GM23248 (cell line): ENCODE data around the gene THBS3. TPM values are rescaled to one million over a fixed set of nuclear protein-coding genes. Genes with fewer than 3 reads are reported as not detected.
A peak's percentile ranks its signal among the peaks of the same experiment; 100 is the strongest.

Experiments
- DNase-seq: peaks from one replicate; pipeline ENCODE4 v3.0.0-alpha.2; 2015
- H2AFZ ChIP-seq: fragments of 200-600 bp; sonication (generic); 2 replicates; pipeline ENCODE4 v1.6.1; 2016; ENCODE audit warnings: antibody characterized with exemption
- H3F3A ChIP-seq: fragments of 200-600 bp; sonication (generic); 2 replicates; pipeline ENCODE4 v1.6.1; 2016; ENCODE audit warnings: mild to moderate bottlenecking, antibody characterized with exemption, mixed run types; ENCODE audit not compliant: insufficient read depth
- H3K27ac ChIP-seq: fragments of 200-600 bp; sonication (generic); 2 replicates; pipeline ENCODE4 v1.5.1; 2016; ENCODE audit warnings: mild to moderate bottlenecking
- H3K27me3 ChIP-seq: fragments of 200-600 bp; sonication (generic); replicated peaks from 2 replicates; pipeline ENCODE4 v1.6.1; 2016; ENCODE audit warnings: mild to moderate bottlenecking; ENCODE audit not compliant: insufficient read depth
- H3K36me3 ChIP-seq: fragments of 200-600 bp; sonication (generic); 2 replicates; pipeline ENCODE4 v1.6.1; 2016; ENCODE audit warnings: low read depth, mild to moderate bottlenecking
- H3K4me1 ChIP-seq: fragments of 200-600 bp; sonication (generic); 2 replicates; pipeline ENCODE4 v1.6.1; 2016; ENCODE audit warnings: mild to moderate bottlenecking; ENCODE audit not compliant: insufficient read depth
- H3K4me2 ChIP-seq: fragments of 200-600 bp; sonication (generic); one replicate; pipeline ENCODE4 v1.6.1; 2016; ENCODE audit warnings: mild to moderate bottlenecking; ENCODE audit not compliant: unreplicated experiment
- H3K4me3 ChIP-seq: fragments of 200-600 bp; sonication (generic); 2 replicates; pipeline ENCODE4 v1.5.1; 2016; ENCODE audit warnings: mild to moderate bottlenecking
- H3K79me2 ChIP-seq: fragments of 200-600 bp; sonication (generic); 2 replicates; pipeline ENCODE4 v1.6.1; 2016; ENCODE audit warnings: mild to moderate bottlenecking; ENCODE audit not compliant: insufficient read depth
- H3K9ac ChIP-seq: fragments of 200-600 bp; sonication (generic); 2 replicates; pipeline ENCODE4 v1.6.1; 2016; ENCODE audit warnings: mild to moderate bottlenecking
- H3K9me2 ChIP-seq: fragments of 200-600 bp; sonication (generic); 2 replicates; pipeline ENCODE4 v1.6.1; 2016; ENCODE audit warnings: mixed run types, mild to moderate bottlenecking, moderate library complexity; ENCODE audit not compliant: insufficient read depth
- H3K9me3 ChIP-seq: fragments of 200-600 bp; sonication (generic); one replicate; pipeline ENCODE4 v1.6.1; 2017; ENCODE audit warnings: low read depth
- H4K20me1 ChIP-seq: fragments of 200-600 bp; sonication (generic); 2 replicates; pipeline ENCODE4 v1.6.0; 2016; ENCODE audit not compliant: insufficient read depth
- EZH2 ChIP-seq: fragments of 200-600 bp; sonication (generic); IDR thresholded peaks from 2 replicates; pipeline ENCODE4 v1.6.1; 2018; ENCODE audit warnings: antibody characterized with exemption, mild to moderate bottlenecking; ENCODE audit not compliant: insufficient read depth, poor library complexity, severe bottlenecking
- EZH2phosphoT487 ChIP-seq: fragments of 200-600 bp; sonication (generic); IDR thresholded peaks from 2 replicates; pipeline ENCODE4 v1.6.1; 2018; ENCODE audit warnings: antibody characterized with exemption, moderate library complexity, mild to moderate bottlenecking, low read depth; ENCODE audit not compliant: insufficient read depth
- WGBS, 2 experiments: methylation state at CpG; one replicate each; pipeline ENCODE4 v1.1.6; 2015 to 2017; ENCODE audit warnings: low lambda C conversion rate in 2 of 2, low coverage in 1 of 2; ENCODE audit errors: missing lambda C conversion rate in 2 of 2; 5-methylcytosine and 5-hydroxymethylcytosine counted together
- in situ Hi-C: fragments of 300-500 bp; cut with MboI; formaldehyde crosslinking; loops from 2 replicates; pipeline ENCODE4 v1.15.0; 2020
- polyA plus RNA-seq: library from polyadenylated mRNA; unstranded; fragments of >200 nt; fragmentation: Nextera tagmentation; extraction: Ambion mirVana; gene quantifications from 2 replicates; pipeline ENCODE4 v1.2.1, GENCODE V29; 2016
- total RNA-seq: library from RNA; depleted of rRNA; stranded (reverse); fragments of >200 nt; shearing (Covaris generic); gene quantifications from 2 replicates; pipeline ENCODE4 v1.2.3, GENCODE V29; 2014

The THBS3 gene
- total and polyA plus RNA-seq, 2 experiments from 2014 or later: 16.6 to 20.6 TPM

- H3K9me3 ChIP-seq: no peaks in the 10 kb centered on the region
- H2AFZ ChIP-seq: peak overlapping the region; percentile 83
- H3K27ac ChIP-seq: peak overlapping the region; percentile 84
- peak overlapping the region; percentile 77 for H3K4me3 ChIP-seq
- no peaks in the 10 kb centered on the region for H3K9me2 ChIP-seq
- TF ChIP-seq EZH2phosphoT487 (no peak), EZH2 (no peak)
- DNase-seq: peak; percentile 52
- no peaks in the 10 kb centered on the region for H3K27me3 ChIP-seq
- no peaks in the 10 kb centered on the region for H4K20me1 ChIP-seq
- in situ Hi-C loops: no loop called here
- peaks cover 30% of the 10 kb centered on the region for H3K79me2 ChIP-seq
- WGBS, 2 experiments: 1 to 3% methylated on average over 26 to 34 of the region's 35 CpGs
- peak overlapping the region; percentile 84 for H3K9ac ChIP-seq
- peaks cover 7% of the 10 kb centered on the region; the same call in 1 of the 2 replicates for H3K4me1 ChIP-seq
- H3K36me3 ChIP-seq: no peaks in the 10 kb centered on the region
- peak overlapping the region; percentile 84 for H3K4me2 ChIP-seq
- peaks cover 17% of the 10 kb centered on the region for H3F3A ChIP-seq
Measured at GRCh38 chr1:155254714-155255242, 47.1 kb upstream of the THBS3 start.

- no peak for DNase-seq
- peaks cover 17% of the 10 kb centered on the region for H3F3A ChIP-seq
- no peaks in the 10 kb centered on the region for H3K27me3 ChIP-seq
- H3K9me3 ChIP-seq: no peaks in the 10 kb centered on the region
- H3K4me1 ChIP-seq: peaks cover 7% of the 10 kb centered on the region; the same call in 1 of the 2 replicates
- 13 to 15% methylated on average over 12 of the region's 12 CpGs for whole genome bisulfite sequencing, 2 experiments
- in situ Hi-C loops: no loop called here
- 0 out of 2 replicates have a peak overlapping the region, but pooled peaks have one; percentile 12 for H3K27ac ChIP-seq
- H3K9me2 ChIP-seq: no peaks in the 10 kb centered on the region
- peaks cover 25% of the 10 kb centered on the region for H3K79me2 ChIP-seq
- no peaks in the 10 kb centered on the region for H3K36me3 ChIP-seq
- peak overlapping the region; percentile 83 for H2AFZ ChIP-seq
- peak overlapping the region; percentile 77 for H3K4me3 ChIP-seq
- H3K4me2 ChIP-seq: peak overlapping the region; percentile 84
- no peaks in the 10 kb centered on the region for H4K20me1 ChIP-seq
- TF ChIP-seq EZH2 (no peak), EZH2phosphoT487 (no peak)
- H3K9ac ChIP-seq: peak overlapping the region; percentile 84
Measured at GRCh38 chr1:155254228-155254713, 46.6 kb upstream of the THBS3 start.

GRCh38 chr1:155253797-155254196, 46.1 kb upstream of the THBS3 start:
- H3K9ac ChIP-seq: peak overlapping the region; percentile 84

GRCh38 chr1:155253208-155253607, 45.5 kb upstream of the THBS3 start:
- H3K4me3 ChIP-seq: peak overlapping the region; percentile 77
- peaks cover 23% of the 10 kb centered on the region for H3K79me2 ChIP-seq
- peak; percentile 17 for DNase-seq
- in situ Hi-C loops: no loop called here
- H3F3A ChIP-seq: peaks cover 17% of the 10 kb centered on the region
- H3K9me2 ChIP-seq: no peaks in the 10 kb centered on the region
- H3K4me1 ChIP-seq: peaks cover 7% of the 10 kb centered on the region; the same call in 1 of the 2 replicates
- H3K9ac ChIP-seq: peak overlapping the region; percentile 84; the same call in 1 of the 2 replicates
- no peaks in the 10 kb centered on the region for H3K9me3 ChIP-seq
- H3K36me3 ChIP-seq: no peaks in the 10 kb centered on the region
- H4K20me1 ChIP-seq: no peaks in the 10 kb centered on the region
- H2AFZ ChIP-seq: no peak overlapping the region
- H3K4me2 ChIP-seq: peak overlapping the region; percentile 84
- H3K27ac ChIP-seq: no peak overlapping the region
- 79 to 84% methylated on average over 5 of the region's 5 CpGs for WGBS, 2 experiments
- TF ChIP-seq EZH2: no peak
- no peak for TF ChIP-seq EZH2phosphoT487
- H3K27me3 ChIP-seq: no peaks in the 10 kb centered on the region

More at GRCh38 chr1:155253797-155254196, 46.1 kb upstream of the THBS3 start:
- Histone ChIP-seq H3K36me3 (no peaks in the 10 kb centered on the region), H3F3A (peaks cover 17% of the 10 kb centered on the region), H3K4me3 (peak overlapping the region; percentile 77), H3K9me2 (no peaks in the 10 kb centered on the region), H4K20me1 (no peaks in the 10 kb centered on the region), H3K9me3 (no peaks in the 10 kb centered on the region), H3K27me3 (no peaks in the 10 kb centered on the region), H2AFZ (peak overlapping the region; percentile 83; the same call in 1 of the 2 replicates), H3K4me1 (peaks cover 7% of the 10 kb centered on the region; the same call in 1 of the 2 replicates), H3K27ac (0 out of 2 replicates have a peak overlapping the region, but pooled peaks have one; percentile 12), H3K4me2 (peak overlapping the region; percentile 84), H3K79me2 (peaks cover 23% of the 10 kb centered on the region)
- in situ Hi-C loops: no loop called here
- 40 to 53% methylated on average over 5 of the region's 5 CpGs for WGBS, 2 experiments
- TF ChIP-seq EZH2phosphoT487: no peak
- no peak for TF ChIP-seq EZH2
- DNase-seq: peak; percentile 57
